BE2C (cell line): ENCODE results near the gene EMX2.

Experiments used
- DNase-seq: peaks from one replicate; pipeline ENCODE4 v3.0.0-alpha.2; 2020
- H3K27me3 ChIP-seq: fragments of 250-450 bp; sonication (Bioruptor Pico); 2 replicates; pipeline ENCODE4 v1.5.1; 2020; ENCODE audit warnings: mild to moderate bottlenecking
- H3K36me3 ChIP-seq: fragments of 250-450 bp; sonication (Bioruptor Pico); 2 replicates; pipeline ENCODE4 v1.5.1; 2020; ENCODE audit warnings: mild to moderate bottlenecking
- H3K4me1 ChIP-seq: fragments of 250-450 bp; sonication (Bioruptor Pico); 2 replicates; pipeline ENCODE4 v1.5.1; 2020
- H3K4me3 ChIP-seq: 2 replicates; pipeline ENCODE4 v1.5.1; 2011; ENCODE audit warnings: low read depth, low read length
- H3K9me3 ChIP-seq: fragments of 250-450 bp; sonication (Bioruptor Pico); 2 replicates; pipeline ENCODE4 v1.5.1; 2020
- TF ChIP-seq, protein P1 (sequence below): IDR thresholded peaks from 2 replicates; pipeline ENCODE4 v1.5.1; 2012; ENCODE audit warnings: mild to moderate bottlenecking, low read depth, low read length

Gene EMX2

DNA sequence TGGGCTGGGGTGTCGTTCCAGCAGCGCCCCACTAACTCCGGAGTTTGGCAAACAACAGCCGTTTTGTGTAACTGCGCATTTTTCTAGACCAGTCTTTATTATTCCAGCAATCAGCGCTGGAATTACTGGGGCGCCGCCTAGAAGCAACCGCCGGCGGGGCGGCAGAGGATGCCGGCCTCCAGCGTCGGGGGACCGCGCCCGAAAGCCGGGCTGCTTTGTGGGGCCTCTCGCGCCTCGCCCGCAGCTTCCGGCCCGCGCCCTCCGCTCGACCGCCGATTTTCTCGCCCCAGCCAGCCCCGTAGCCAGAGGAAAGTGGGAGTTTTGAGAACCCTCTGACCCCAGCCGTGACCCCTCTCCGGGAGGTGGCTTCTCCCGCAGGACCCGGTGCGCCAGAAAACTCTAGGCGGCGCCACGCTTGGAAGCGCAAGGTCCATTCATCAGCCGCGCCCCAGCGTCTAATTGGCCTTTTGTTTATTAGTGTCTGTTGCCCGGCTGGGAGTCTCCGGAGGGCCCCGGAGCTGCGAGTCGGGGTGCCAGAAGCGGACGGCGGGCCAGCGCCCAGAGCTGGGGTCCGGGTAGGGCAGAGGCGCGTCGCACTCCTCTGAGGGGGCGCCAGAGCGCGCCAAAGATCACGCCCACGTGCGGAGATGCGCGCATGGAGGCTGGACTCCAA is 10.7 kb downstream of the EMX2 start:
- TF ChIP-seq, protein P1, sequence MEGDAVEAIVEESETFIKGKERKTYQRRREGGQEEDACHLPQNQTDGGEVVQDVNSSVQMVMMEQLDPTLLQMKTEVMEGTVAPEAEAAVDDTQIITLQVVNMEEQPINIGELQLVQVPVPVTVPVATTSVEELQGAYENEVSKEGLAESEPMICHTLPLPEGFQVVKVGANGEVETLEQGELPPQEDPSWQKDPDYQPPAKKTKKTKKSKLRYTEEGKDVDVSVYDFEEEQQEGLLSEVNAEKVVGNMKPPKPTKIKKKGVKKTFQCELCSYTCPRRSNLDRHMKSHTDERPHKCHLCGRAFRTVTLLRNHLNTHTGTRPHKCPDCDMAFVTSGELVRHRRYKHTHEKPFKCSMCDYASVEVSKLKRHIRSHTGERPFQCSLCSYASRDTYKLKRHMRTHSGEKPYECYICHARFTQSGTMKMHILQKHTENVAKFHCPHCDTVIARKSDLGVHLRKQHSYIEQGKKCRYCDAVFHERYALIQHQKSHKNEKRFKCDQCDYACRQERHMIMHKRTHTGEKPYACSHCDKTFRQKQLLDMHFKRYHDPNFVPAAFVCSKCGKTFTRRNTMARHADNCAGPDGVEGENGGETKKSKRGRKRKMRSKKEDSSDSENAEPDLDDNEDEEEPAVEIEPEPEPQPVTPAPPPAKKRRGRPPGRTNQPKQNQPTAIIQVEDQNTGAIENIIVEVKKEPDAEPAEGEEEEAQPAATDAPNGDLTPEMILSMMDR: no peak
- no peaks in the 10 kb centered on the region; the same call in 1 of the 2 replicates for H3K9me3 ChIP-seq
- no peaks in the 10 kb centered on the region for H3K36me3 ChIP-seq
- DNase-seq: no peak
- H3K4me3 ChIP-seq: no peak overlapping the region
- H3K27me3 ChIP-seq: peaks cover 77% of the 10 kb centered on the region
- H3K4me1 ChIP-seq: no peaks in the 10 kb centered on the region

DNA sequence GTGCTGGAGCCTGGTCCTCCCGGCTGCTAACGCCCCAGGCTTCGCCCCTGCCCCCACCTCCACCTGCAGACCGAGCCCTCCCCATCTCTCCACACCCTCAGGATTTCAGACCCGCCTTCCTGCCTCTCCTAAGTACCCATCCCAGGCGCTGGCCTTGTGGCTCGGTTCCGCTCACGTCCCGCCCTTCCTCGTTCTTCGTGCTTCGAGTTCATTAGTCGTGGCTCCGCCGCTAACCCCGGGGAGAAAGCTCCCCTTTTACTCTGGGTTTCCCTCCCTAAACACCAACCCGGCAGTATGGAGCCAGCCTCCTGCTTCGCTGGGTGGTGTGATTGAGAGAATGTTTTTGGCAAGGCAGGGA is 11.2 kb downstream of the EMX2 start:
- H3K36me3 ChIP-seq: no peaks in the 10 kb centered on the region
- no peak overlapping the region for H3K4me3 ChIP-seq
- H3K27me3 ChIP-seq: peaks cover 73% of the 10 kb centered on the region
- no peaks in the 10 kb centered on the region; the same call in 1 of the 2 replicates for H3K9me3 ChIP-seq
- TF ChIP-seq, protein P1: no peak
- no peak for DNase-seq
- no peaks in the 10 kb centered on the region for H3K4me1 ChIP-seq

DNA sequence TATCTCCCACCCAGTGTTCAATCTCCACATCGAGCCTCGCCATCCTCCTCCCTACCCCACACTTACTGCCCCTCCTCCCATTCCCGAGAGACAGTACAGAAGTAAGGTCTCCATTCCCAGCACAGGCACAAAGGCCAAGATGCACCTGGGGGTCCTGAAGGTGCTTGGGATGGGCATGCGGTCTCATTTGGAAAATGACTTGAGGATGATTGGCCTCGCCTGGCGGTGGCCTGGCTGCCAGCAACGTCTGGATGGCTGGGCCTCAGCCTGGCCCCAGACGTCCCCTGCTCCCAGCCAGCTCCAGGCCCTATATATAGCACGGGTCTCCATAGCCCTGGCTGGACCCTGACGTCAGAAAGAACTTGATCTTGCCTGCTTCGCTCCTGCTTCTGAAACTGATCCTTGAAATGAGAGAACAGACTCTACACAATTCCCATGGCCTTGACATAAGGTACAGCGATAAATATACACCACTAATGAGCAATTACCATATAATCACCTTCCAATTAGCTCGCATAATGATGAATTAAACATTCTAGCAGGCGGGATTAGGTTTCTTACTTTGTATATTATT is 11.8 kb downstream of the EMX2 start:
- no peaks in the 10 kb centered on the region for H3K4me1 ChIP-seq
- no peaks in the 10 kb centered on the region; the same call in 1 of the 2 replicates for H3K9me3 ChIP-seq
- no peaks in the 10 kb centered on the region for H3K36me3 ChIP-seq
- DNase-seq: no peak
- TF ChIP-seq, protein P1: no peak
- H3K27me3 ChIP-seq: peaks cover 69% of the 10 kb centered on the region
- no peak overlapping the region for H3K4me3 ChIP-seq

DNA sequence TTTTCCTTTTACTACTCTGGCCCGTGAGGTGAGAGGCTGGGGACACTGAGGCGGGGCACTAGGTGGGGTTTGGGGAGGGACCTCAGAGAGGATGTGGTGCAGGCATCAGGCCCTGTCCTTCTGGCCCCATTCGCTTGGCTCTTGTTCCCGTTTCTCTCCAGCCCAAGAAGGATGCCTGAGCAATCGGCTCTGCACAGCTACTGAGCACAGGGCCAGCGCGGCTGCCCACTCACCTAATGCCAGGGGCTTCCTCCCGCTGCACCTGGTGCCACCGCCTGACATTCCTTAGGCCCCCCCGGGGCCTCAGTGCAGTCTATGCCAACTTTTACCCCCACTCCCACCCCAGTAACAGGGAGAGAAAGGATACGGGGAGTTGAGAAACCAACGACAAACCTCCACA is 12.5 kb downstream of the EMX2 start:
- DNase-seq: no peak
- Histone ChIP-seq H3K4me1 (no peaks in the 10 kb centered on the region), H3K27me3 (peaks cover 66% of the 10 kb centered on the region), H3K36me3 (no peaks in the 10 kb centered on the region), H3K4me3 (no peak overlapping the region), H3K9me3 (no peaks in the 10 kb centered on the region; the same call in 1 of the 2 replicates)
- TF ChIP-seq, protein P1: no peak

DNA sequence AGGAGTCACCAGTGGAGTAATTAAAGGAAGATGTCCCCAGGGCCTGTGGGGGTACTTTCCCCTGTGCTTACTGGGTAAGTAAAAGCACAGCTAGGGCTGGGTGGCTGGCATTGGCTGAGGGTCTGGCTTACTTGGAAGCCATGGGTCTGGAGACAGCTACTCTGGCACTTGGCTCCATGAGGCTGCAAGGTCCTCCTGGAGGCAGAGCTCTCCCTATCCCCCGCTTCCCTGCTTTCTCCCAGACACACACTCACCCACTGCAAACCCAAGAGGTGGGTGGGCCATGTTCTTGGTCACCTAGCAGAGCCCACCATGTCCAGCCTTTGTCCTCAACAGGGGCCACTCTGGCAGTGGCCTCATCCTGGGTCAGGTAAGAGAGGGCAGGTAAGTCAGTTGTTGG is 13.3 kb downstream of the EMX2 start:
- TF ChIP-seq, protein P1: no peak
- H3K9me3 ChIP-seq: no peaks in the 10 kb centered on the region; the same call in 1 of the 2 replicates
- H3K4me1 ChIP-seq: no peaks in the 10 kb centered on the region
- no peaks in the 10 kb centered on the region for H3K36me3 ChIP-seq
- no peak overlapping the region for H3K4me3 ChIP-seq
- no peak for DNase-seq
- H3K27me3 ChIP-seq: peaks cover 58% of the 10 kb centered on the region

DNA sequence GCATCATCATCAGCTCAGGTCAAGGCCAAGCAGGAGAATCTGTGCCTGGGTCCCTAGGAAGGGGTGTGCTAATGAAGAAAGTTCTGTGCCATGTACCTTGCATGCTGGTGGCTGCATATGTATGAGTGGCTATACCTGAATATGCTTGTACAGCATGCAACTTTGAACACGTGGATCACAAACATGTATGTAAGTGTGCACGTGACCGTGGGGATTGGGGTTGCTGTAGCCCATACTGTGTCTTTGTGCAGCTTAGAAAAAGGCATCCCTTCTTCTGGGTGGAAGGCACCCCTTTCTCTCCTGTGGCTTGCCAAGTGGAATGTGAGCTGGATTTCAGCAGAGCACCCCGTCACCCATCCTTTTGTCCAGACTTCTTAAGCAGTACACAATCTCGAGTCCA is 13.8 kb downstream of the EMX2 start:
- H3K9me3 ChIP-seq: no peaks in the 10 kb centered on the region; the same call in 1 of the 2 replicates
- peaks cover 55% of the 10 kb centered on the region for H3K27me3 ChIP-seq
- TF ChIP-seq, protein P1: no peak
- no peak overlapping the region for H3K4me3 ChIP-seq
- no peak for DNase-seq
- no peaks in the 10 kb centered on the region for H3K4me1 ChIP-seq
- no peaks in the 10 kb centered on the region for H3K36me3 ChIP-seq
